HFFc6 (cell line): ENCODE results near the gene RAB8B. TPM values are rescaled to one million over a fixed set of nuclear protein-coding genes. Genes with fewer than 3 reads are reported as not detected.
A peak's percentile ranks its signal among the peaks of the same experiment; 100 is the strongest.

ENCODE experiments used
- DNase-seq: peaks from one replicate; pipeline ENCODE4 v3.0.0-alpha.2; 2018
- H3K27ac Mint-ChIP-seq: 2 replicates; pipeline ENCODE4 v1.8.0; 2020; ENCODE audit warnings: mild to moderate bottlenecking, mixed read lengths
- H3K27me3 Mint-ChIP-seq: 2 replicates; pipeline ENCODE4 v1.8.0; 2021; ENCODE audit warnings: mild to moderate bottlenecking, moderate library complexity, mixed read lengths; ENCODE audit not compliant: insufficient read depth
- H3K36me3 Mint-ChIP-seq: 2 replicates; pipeline ENCODE4 v1.8.0; 2021; ENCODE audit warnings: low read depth, mixed read lengths
- H3K4me1 Mint-ChIP-seq: 2 replicates; pipeline ENCODE4 v1.8.0; 2020; ENCODE audit warnings: low read depth, mixed read lengths
- H3K4me3 Mint-ChIP-seq: 2 replicates; pipeline ENCODE4 v1.8.0; 2020; ENCODE audit warnings: mild to moderate bottlenecking, moderate library complexity, mixed read lengths
- H3K9me3 Mint-ChIP-seq: 2 replicates; pipeline ENCODE4 v1.8.0; 2020; ENCODE audit warnings: mild to moderate bottlenecking, mixed read lengths
- total RNA-seq, 6 experiments: library from RNA; stranded (reverse); fragmentation: NEBNext Ultra II Directional; extraction: Animal tissue kit (Norgen Biotek cat#: 25700); gene quantifications; 2 replicates in 1 of 6; 3 replicates in 5 of 6; pipeline ENCODE4 v1.2.3, GENCODE V29; 2021
- TF ChIP-seq, protein P1 (sequence below): fragments of 200-600 bp; sonication (generic); IDR thresholded peaks from 2 replicates; pipeline ENCODE4 v1.5.0; 2021; ENCODE audit warnings: antibody characterized with exemption, mild to moderate bottlenecking

The RAB8B gene
- total RNA-seq, 6 experiments from 2014 or later: 24.7 to 38.4 (median 33.2) TPM

DNA sequence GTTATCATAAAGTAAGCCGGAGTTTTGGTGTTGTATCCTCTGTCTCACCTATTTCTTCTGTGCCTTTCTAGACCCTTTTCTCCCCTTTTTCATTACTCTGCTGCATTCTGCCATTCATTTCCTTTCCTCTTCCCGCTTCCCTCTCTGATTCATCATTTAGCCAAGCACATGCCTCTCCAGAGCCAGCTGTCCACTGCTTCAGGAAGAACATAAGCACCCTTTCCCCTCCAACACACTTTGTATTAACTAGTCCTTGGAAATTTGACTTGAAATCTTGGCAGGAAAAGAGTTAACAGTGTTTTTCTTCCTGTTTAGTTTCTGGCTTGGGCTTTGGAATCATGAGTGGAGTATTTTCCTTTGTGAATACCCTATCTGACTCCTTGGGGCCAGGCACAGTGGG, 97.7 kb downstream of the RAB8B start:
- Mint-ChIP-seq H3K36me3 (peaks cover 21% of the 10 kb centered on the region), H3K27ac (peak overlapping the region; percentile 37; the same call in 1 of the 2 replicates), H3K27me3 (peaks cover 2% of the 10 kb centered on the region; the same call in 1 of the 2 replicates), H3K9me3 (peaks cover 4% of the 10 kb centered on the region; the same call in 1 of the 2 replicates), H3K4me1 (peaks cover 47% of the 10 kb centered on the region), H3K4me3 (no peak overlapping the region)
- DNase-seq: no peak
- TF ChIP-seq, protein P1, sequence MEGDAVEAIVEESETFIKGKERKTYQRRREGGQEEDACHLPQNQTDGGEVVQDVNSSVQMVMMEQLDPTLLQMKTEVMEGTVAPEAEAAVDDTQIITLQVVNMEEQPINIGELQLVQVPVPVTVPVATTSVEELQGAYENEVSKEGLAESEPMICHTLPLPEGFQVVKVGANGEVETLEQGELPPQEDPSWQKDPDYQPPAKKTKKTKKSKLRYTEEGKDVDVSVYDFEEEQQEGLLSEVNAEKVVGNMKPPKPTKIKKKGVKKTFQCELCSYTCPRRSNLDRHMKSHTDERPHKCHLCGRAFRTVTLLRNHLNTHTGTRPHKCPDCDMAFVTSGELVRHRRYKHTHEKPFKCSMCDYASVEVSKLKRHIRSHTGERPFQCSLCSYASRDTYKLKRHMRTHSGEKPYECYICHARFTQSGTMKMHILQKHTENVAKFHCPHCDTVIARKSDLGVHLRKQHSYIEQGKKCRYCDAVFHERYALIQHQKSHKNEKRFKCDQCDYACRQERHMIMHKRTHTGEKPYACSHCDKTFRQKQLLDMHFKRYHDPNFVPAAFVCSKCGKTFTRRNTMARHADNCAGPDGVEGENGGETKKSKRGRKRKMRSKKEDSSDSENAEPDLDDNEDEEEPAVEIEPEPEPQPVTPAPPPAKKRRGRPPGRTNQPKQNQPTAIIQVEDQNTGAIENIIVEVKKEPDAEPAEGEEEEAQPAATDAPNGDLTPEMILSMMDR: no peak

DNA sequence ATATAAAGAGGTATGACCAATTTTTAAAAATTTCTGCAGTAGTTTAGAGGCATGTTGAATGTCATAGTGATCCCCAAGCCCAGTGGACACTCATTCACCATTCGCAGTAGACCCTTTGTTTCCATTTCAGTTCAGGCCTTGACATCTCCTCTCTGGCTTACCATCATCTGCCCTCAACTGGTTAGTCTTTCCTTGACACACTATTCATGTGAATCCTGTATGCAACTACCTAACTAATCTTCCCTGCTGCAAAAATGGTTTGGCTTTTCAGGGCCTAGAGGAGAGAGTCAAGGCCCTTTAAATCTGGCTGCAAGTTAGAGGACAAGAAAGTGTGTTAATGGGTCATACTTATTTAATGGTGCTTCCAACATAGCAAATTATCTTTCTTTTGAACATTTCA, 98.9 kb downstream of the RAB8B start:
- peaks cover 2% of the 10 kb centered on the region; the same call in 1 of the 2 replicates for H3K27me3 Mint-ChIP-seq
- no peak overlapping the region for H3K4me3 Mint-ChIP-seq
- no peak for DNase-seq
- peaks cover 28% of the 10 kb centered on the region for H3K36me3 Mint-ChIP-seq
- TF ChIP-seq, protein P1: no peak
- peaks cover 4% of the 10 kb centered on the region for H3K9me3 Mint-ChIP-seq
- peak overlapping the region; percentile 29 for H3K27ac Mint-ChIP-seq
- H3K4me1 Mint-ChIP-seq: peaks cover 55% of the 10 kb centered on the region

DNA sequence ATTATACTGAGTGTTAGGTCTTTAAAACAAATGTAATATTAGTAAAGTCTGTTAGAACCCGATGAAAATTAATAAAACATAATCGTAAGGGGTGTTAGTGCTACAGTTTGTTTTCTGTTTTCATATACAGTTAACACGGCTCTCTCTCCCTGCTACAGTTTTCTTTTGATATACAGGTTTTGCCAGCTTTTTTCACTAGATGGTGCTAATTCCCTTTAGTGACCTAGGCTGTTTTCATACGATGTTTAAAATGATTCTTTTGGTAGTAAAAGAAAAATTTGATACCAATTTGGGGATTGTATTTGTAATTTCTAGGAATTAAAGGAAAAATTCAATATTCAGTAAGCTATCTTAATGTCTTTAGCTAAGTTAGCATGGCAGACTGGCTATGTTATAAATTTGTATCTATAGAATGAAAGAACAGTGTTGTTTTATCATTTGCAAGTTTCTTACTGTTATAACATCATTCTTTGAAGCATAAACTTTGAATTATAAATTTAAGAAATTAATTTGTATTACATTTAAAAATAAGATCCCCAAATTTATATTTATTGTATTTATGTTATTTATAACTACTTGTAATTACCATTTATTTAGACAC, 99.5 kb downstream of the RAB8B start:
- peak; percentile 55 for DNase-seq
- Mint-ChIP-seq H3K27ac (peak overlapping the region; percentile 29), H3K27me3 (peaks cover 2% of the 10 kb centered on the region; the same call in 1 of the 2 replicates), H3K4me1 (peaks cover 60% of the 10 kb centered on the region), H3K4me3 (no peak overlapping the region), H3K36me3 (peaks cover 33% of the 10 kb centered on the region), H3K9me3 (peaks cover 4% of the 10 kb centered on the region)
- TF ChIP-seq, protein P1: peak; percentile 85

DNA sequence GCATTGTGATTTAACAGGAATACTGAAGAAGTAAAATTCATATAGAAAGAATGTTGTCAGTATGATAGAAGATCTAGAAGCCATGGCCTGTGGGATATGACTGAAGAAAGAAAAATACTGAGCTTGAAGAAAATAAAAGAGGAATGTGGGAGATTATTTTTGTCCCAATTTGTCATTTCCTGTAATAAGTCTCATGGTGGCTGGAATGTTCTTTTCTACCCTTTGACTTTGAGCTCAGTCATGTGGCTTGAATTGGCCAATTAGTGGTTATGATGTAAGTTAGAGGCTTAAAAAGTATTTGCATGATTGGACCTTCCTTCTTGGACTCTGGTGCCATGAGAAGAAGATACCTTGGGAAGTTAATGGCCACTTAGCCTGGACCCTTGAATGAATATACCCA, 102.1 kb downstream of the RAB8B start:
- Mint-ChIP-seq H3K27ac (peak overlapping the region; percentile 98), H3K27me3 (peaks cover 2% of the 10 kb centered on the region; the same call in 1 of the 2 replicates), H3K36me3 (peaks cover 50% of the 10 kb centered on the region), H3K4me1 (peaks cover 77% of the 10 kb centered on the region), H3K9me3 (peaks cover 4% of the 10 kb centered on the region), H3K4me3 (peak overlapping the region; percentile 76)
- peak; percentile 87 for DNase-seq
- TF ChIP-seq, protein P1: no peak

DNA sequence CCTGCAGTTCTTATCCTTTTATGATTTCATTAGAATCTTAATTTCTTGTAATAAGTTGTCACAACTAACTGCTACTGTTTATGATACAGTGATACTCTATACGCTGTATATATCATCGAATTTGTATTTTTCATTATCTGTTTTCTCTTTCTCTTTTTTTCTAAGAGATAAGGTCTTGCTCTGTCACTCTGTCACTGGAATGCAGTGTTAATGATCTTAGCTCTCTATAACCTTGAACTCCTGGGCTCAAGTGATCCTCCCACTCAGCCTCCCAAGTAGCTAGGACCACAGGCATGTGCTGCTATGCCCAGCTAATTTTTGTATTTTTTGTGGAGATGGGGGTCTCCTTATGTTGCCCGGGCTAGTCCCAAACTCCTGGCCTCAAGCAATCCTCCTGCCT, 102.8 kb downstream of the RAB8B start:
- no peak for DNase-seq
- H3K27me3 Mint-ChIP-seq: peaks cover 2% of the 10 kb centered on the region; the same call in 1 of the 2 replicates
- peak overlapping the region; percentile 76; the same call in 1 of the 2 replicates for H3K4me3 Mint-ChIP-seq
- peaks cover 4% of the 10 kb centered on the region for H3K9me3 Mint-ChIP-seq
- peaks cover 69% of the 10 kb centered on the region for H3K4me1 Mint-ChIP-seq
- H3K27ac Mint-ChIP-seq: peak overlapping the region; percentile 98
- peaks cover 51% of the 10 kb centered on the region for H3K36me3 Mint-ChIP-seq
- TF ChIP-seq, protein P1: no peak
